IMR-90 (cell line): ENCODE measurements around the gene PLEKHG5. TPM values are rescaled to one million over a fixed set of nuclear protein-coding genes. Genes with fewer than 3 reads are reported as not detected.

Experiments
- ATAC-seq: fragments of 200-7000 bp; cut with Tn5 transposase; 2 replicates; pipeline ENCODE4 v1.9.1; 2020; ENCODE audit warnings: low read depth, mild to moderate bottlenecking, moderate library complexity
- BruUV-seq: library from RNA; stranded (reverse); fragments of 400-500 nt; replicated peaks from 2 replicates; lab custom pipeline; 2021; lab: Mats Ljungman, UMichigan
- CTCF ChIA-PET: fragments of 300-600 bp; formaldehyde crosslinking; extraction: SDS; loops from one replicate; lab custom pipeline; 2021; ENCODE audit warnings: antibody characterized with exemption; lab: Yijun Ruan, JAX
- POLR2A ChIA-PET: fragments of 300-600 bp; sonication (Branson Sonifier 250); formaldehyde crosslinking; loops from one replicate; lab custom pipeline; 2022; ENCODE audit warnings: antibody characterized with exemption; ENCODE audit not compliant: unreplicated experiment; lab: Charles Lee
- DNase-seq: peaks from one replicate; pipeline ENCODE4 v3.0.0; 2013
- H2AFZ ChIP-seq: replicated peaks from 2 replicates; pipeline ENCODE3; 2013; ENCODE audit warnings: low read length, mild to moderate bottlenecking; ENCODE audit not compliant: poor library complexity
- H2AK5ac ChIP-seq: 2 replicates; pipeline ENCODE4 v1.6.1; 2013; ENCODE audit warnings: low read depth, low read length, inconsistent platforms
- H2AK9ac ChIP-seq: replicated peaks from 2 replicates; pipeline ENCODE3; 2013; ENCODE audit warnings: mild to moderate bottlenecking, low read depth, low read length, moderate library complexity; ENCODE audit not compliant: poor library complexity
- H2BK120ac ChIP-seq: 2 replicates; pipeline ENCODE4 v1.6.1; 2013; ENCODE audit warnings: low read depth, low read length, inconsistent platforms
- H2BK15ac ChIP-seq: 3 replicates; pipeline ENCODE4 v1.6.1; 2013; ENCODE audit warnings: low read depth, low read length, inconsistent platforms
- H2BK20ac ChIP-seq: 2 replicates; pipeline ENCODE4 v1.6.1; 2013; ENCODE audit warnings: low read depth, mild to moderate bottlenecking, inconsistent platforms, low read length, moderate library complexity
- H2BK5ac ChIP-seq: 2 replicates; pipeline ENCODE4 v1.6.1; 2013; ENCODE audit warnings: mild to moderate bottlenecking, low read depth, low read length, inconsistent platforms; ENCODE audit not compliant: poor library complexity, severe bottlenecking
- H3K14ac ChIP-seq: replicated peaks from 2 replicates; pipeline ENCODE4 v1.6.1; 2013; ENCODE audit warnings: low read depth, low read length, inconsistent platforms
- H3K18ac ChIP-seq: 2 replicates; pipeline ENCODE4 v1.6.1; 2013; ENCODE audit warnings: low read depth, low read length, control low read depth
- H3K23ac ChIP-seq: 2 replicates; pipeline ENCODE4 v1.6.1; 2013; ENCODE audit warnings: low read depth, low read length, inconsistent platforms
- H3K27ac ChIP-seq: 2 replicates; pipeline ENCODE4 v1.5.1; 2013; ENCODE audit warnings: mild to moderate bottlenecking, control low read depth, low read length; ENCODE audit not compliant: insufficient read depth
- H3K27me3 ChIP-seq: 2 replicates; pipeline ENCODE4 v1.6.1; 2013; ENCODE audit warnings: low read length; ENCODE audit not compliant: control insufficient read depth, insufficient read depth
- H3K36me3 ChIP-seq: 2 replicates; pipeline ENCODE4 v1.6.1; 2013; ENCODE audit warnings: low read length, mixed read lengths; ENCODE audit not compliant: control insufficient read depth, insufficient read depth
- H3K4ac ChIP-seq: 2 replicates; pipeline ENCODE4 v1.6.1; 2013; ENCODE audit warnings: low read depth, low read length, inconsistent platforms
- H3K4me1 ChIP-seq: 2 replicates; pipeline ENCODE4 v1.6.1; 2013; ENCODE audit warnings: low read length, mixed read lengths; ENCODE audit not compliant: control insufficient read depth, insufficient read depth
- H3K4me2 ChIP-seq: 2 replicates; pipeline ENCODE4 v1.6.1; 2013; ENCODE audit warnings: low read depth, mild to moderate bottlenecking, control low read depth, low read length, moderate library complexity
- H3K4me3 ChIP-seq: 2 replicates; pipeline ENCODE4 v1.5.1; 2013; ENCODE audit warnings: low read depth, mild to moderate bottlenecking, control low read depth, low read length, moderate library complexity; ENCODE audit not compliant: insufficient read depth
- H3K56ac ChIP-seq: 2 replicates; pipeline ENCODE4 v1.6.1; 2013; ENCODE audit warnings: low read length, inconsistent platforms; ENCODE audit not compliant: insufficient read depth; ENCODE audit errors: extremely low read depth
- H3K79me1 ChIP-seq, 2 experiments: 2 replicates each; pipeline ENCODE4 v1.6.1; 2013; ENCODE audit warnings: low read length in 2 of 2, inconsistent platforms in 1 of 2, low read depth in 1 of 2
- H3K9ac ChIP-seq: 2 replicates; pipeline ENCODE4 v1.6.1; 2013; ENCODE audit warnings: low read depth, low read length, control low read depth
- H3K9me1 ChIP-seq: 2 replicates; pipeline ENCODE4 v1.6.1; 2013; ENCODE audit warnings: low read length, inconsistent platforms; ENCODE audit not compliant: insufficient read depth
- H3K9me3 ChIP-seq: 2 replicates; pipeline ENCODE4 v1.6.1; 2013; ENCODE audit warnings: low read length; ENCODE audit not compliant: control insufficient read depth, insufficient read depth
- H4K20me1 ChIP-seq: 2 replicates; pipeline ENCODE4 v1.6.1; 2013; ENCODE audit warnings: low read length, inconsistent platforms; ENCODE audit not compliant: insufficient read depth
- H4K5ac ChIP-seq: 2 replicates; pipeline ENCODE4 v1.6.1; 2013; ENCODE audit warnings: mild to moderate bottlenecking, low read depth, low read length, control low read depth
- H4K8ac ChIP-seq, 2 experiments: 2 replicates each; pipeline ENCODE4 v1.6.1; 2013; ENCODE audit warnings: low read depth in 2 of 2, low read length in 2 of 2, control low read depth in 1 of 2, inconsistent platforms in 1 of 2
- H4K91ac ChIP-seq: 2 replicates; pipeline ENCODE4 v1.6.1; 2013; ENCODE audit warnings: low read depth, low read length, inconsistent platforms; ENCODE audit not compliant: insufficient read depth
- BHLHE40 ChIP-seq: fragments of 150-350 bp; IDR thresholded peaks from 2 replicates; pipeline ENCODE4 v1.6.1; 2016; ENCODE audit warnings: mild to moderate bottlenecking, low read depth, low read length
- CHD1 ChIP-seq: IDR thresholded peaks from 2 replicates; pipeline ENCODE4 v1.6.1; 2012; ENCODE audit warnings: low read depth, low read length, improper control_type of control experiment
- ELK1 ChIP-seq: fragments of 150-350 bp; IDR thresholded peaks from 2 replicates; pipeline ENCODE4 v1.6.1; 2016; ENCODE audit warnings: low read depth, mild to moderate bottlenecking, low read length, moderate library complexity, borderline replicate concordance
- FOS ChIP-seq: fragments of 150-350 bp; IDR thresholded peaks from 2 replicates; pipeline ENCODE4 v1.6.1; 2016; ENCODE audit warnings: low read depth, low read length
- POLR2A ChIP-seq: IDR thresholded peaks from 2 replicates; pipeline ENCODE4 v1.6.1; 2012; ENCODE audit warnings: mild to moderate bottlenecking, low read depth, low read length
- RAD21 ChIP-seq: IDR thresholded peaks from 2 replicates; pipeline ENCODE4 v1.6.1; 2012; ENCODE audit warnings: low read length, improper control_type of control experiment
- RCOR1 ChIP-seq: IDR thresholded peaks from 2 replicates; pipeline ENCODE4 v1.6.1; 2012; ENCODE audit warnings: mild to moderate bottlenecking, low read length, improper control_type of control experiment; ENCODE audit not compliant: insufficient replicate concordance
- SMC3 ChIP-seq: fragments of 150-350 bp; IDR thresholded peaks from 2 replicates; pipeline ENCODE4 v1.6.1; 2016; ENCODE audit warnings: low read depth, mild to moderate bottlenecking, antibody characterized with exemption, low read length, moderate library complexity
- USF2 ChIP-seq: fragments of 150-350 bp; IDR thresholded peaks from 2 replicates; pipeline ENCODE4 v1.6.1; 2017; ENCODE audit warnings: mild to moderate bottlenecking, antibody characterized with exemption, low read length, low read depth
- WGBS, 2 experiments: methylation state at CpG; one replicate each; pipeline versions ENCODE4 v1.1.5 to v1.1.7; 2013; ENCODE audit warnings: missing lambda C conversion rate in 2 of 2; ENCODE audit not compliant: insufficient read length in 1 of 2; ENCODE audit errors: extremely low coverage in 2 of 2; 5-methylcytosine and 5-hydroxymethylcytosine counted together
- dilution Hi-C: fragments of 300-500 bp; cut with HindIII; formaldehyde crosslinking; loops from one replicate; pipeline ENCODE4 v1.14.3; 2018; ENCODE audit warnings: low sequenced_read_pairs; ENCODE audit not compliant: unreplicated experiment
- in situ Hi-C: fragments of 300-500 bp; cut with MboI; formaldehyde crosslinking; loops from 3 replicates; pipeline ENCODE4 v1.14.3; 2019; ENCODE audit warnings: low sequenced_read_pairs, inconsistent platforms, mixed read lengths
- intact Hi-C: fragments of 100-400 bp; cut with micrococcal nuclease; formaldehyde crosslinking; loops from 2 replicates; pipeline ENCODE4 v1.10.0; 2022
- polyA plus RNA-seq, 3 experiments: library from polyadenylated mRNA; depleted of rRNA; stranded (reverse); fragments of >200 nt; gene quantifications; 2 replicates each; pipeline ENCODE4 v1.2.3, GENCODE V29; 2012; ENCODE audit warnings: low replicate concordance in 1 of 3
- total RNA-seq: library from RNA; depleted of rRNA; stranded (reverse); fragments of >200 nt; gene quantifications from 2 replicates; pipeline ENCODE4 v1.2.3, GENCODE V29; 2012

PLEKHG5 gene
- total and polyA plus RNA-seq, 2 of the 4 experiments (the other 2 are of a cell fraction): 4.8 to 11.6 TPM

DNA sequence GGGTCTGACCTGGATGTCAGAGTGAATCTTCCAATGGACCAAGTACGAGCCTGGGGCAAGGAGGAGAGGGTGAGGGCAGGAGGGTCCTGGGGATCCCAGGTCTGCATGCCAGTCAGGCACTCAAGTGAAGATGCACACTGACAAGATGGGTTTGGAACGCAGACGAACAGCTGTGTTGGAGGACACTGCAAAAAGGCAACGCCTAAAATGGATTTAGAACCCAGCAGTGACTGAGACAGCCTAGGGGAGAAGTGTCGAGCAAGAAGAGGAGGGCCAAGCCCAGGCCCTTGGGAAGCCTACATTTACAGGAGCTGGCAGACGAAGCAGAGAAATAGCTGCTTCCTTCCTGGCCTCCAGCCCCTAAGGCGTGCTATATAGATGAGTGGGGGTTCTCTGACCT lies 37.0 kb upstream of the PLEKHG5 start:
- Histone ChIP-seq H3K9ac (no peak overlapping the region), H2AFZ (no peak overlapping the region), H4K20me1 (no peaks in the 10 kb centered on the region), H4K5ac (no peak overlapping the region), H3K9me3 (no peaks in the 10 kb centered on the region), H3K4me2 (no peak overlapping the region), H3K18ac (no peak overlapping the region), H2AK9ac (no peak overlapping the region), H3K56ac (no peak overlapping the region), H2AK5ac (no peak overlapping the region), H3K14ac (no peak overlapping the region), H3K79me1 (peaks cover 0 to 5% of the 10 kb centered on the region in 2 experiments; a peak in 1 of 4 replicates), H3K23ac (no peak overlapping the region), H2BK20ac (no peak overlapping the region), H3K4ac (no peak overlapping the region), H3K4me3 (no peak overlapping the region), H4K8ac (no peak overlapping the region), H3K9me1 (no peaks in the 10 kb centered on the region; the same call in 1 of the 2 replicates), H3K4me1 (no peaks in the 10 kb centered on the region), H3K36me3 (peaks cover 58% of the 10 kb centered on the region), H2BK5ac (no peak overlapping the region), H3K27me3 (no peaks in the 10 kb centered on the region), H2BK15ac (no peak overlapping the region), H4K91ac (no peak overlapping the region), H3K27ac (no peak overlapping the region), H2BK120ac (no peak overlapping the region)
- dilution Hi-C loops (no loop called here), in situ Hi-C loops (no loop called here), intact Hi-C loops (no loop called here)
- DNase-seq: no peak
- no peak for ATAC-seq
- WGBS, 2 experiments: 100% methylated on average over 3 of the region's 7 CpGs; no CpG with 5 or more reads in 1 of the 2 experiments
- no peak for TF ChIP-seq USF2
- no peak for TF ChIP-seq RCOR1
- TF ChIP-seq CHD1: no peak
- TF ChIP-seq FOS: no peak
- TF ChIP-seq ELK1: no peak
- TF ChIP-seq RAD21: no peak
- TF ChIP-seq POLR2A: no peak
- TF ChIP-seq BHLHE40: no peak
- no peak for TF ChIP-seq SMC3
- ChIA-PET CTCF (no interaction called here), POLR2A (no interaction called here)
- no TSS peak for BruUV-seq
